Measurements from ENCODE around the gene CTNNBL1. TPM values are rescaled to one million over a fixed set of nuclear protein-coding genes. Genes with fewer than 3 reads are reported as not detected.

Gene CTNNBL1
- total RNA-seq, 1 experiment from 2014 or later, result 55.4 TPM

- Histone ChIP-seq H3K4me2 (ENCODE audit: low read length) (no peak overlapping the region), H4K20me1 (ENCODE audit: insufficient read depth) (no peaks in the 10 kb centered on the region), H3K79me2 (ENCODE audit: insufficient read depth, low read length) (no peaks in the 10 kb centered on the region), H3K4me1 (ENCODE audit: control insufficient read depth in 1 of 2, insufficient read depth in 2 of 2, low read length in 2 of 2) (no peaks in the 10 kb centered on the region), H3K9ac (ENCODE audit: low read length) (no peak overlapping the region), H3K27me3 (ENCODE audit: insufficient read depth, low read length) (peaks cover 3% of the 10 kb centered on the region; the same call in 1 of the 2 replicates), H2AFZ (ENCODE audit: low read depth, low read length, poor library complexity, severe bottlenecking) (no peak overlapping the region), H3K9me2 (ENCODE audit: insufficient read depth) (no peaks in the 10 kb centered on the region), H3K27ac (ENCODE audit: low read depth, low read length) (no peak overlapping the region), H3K9me3 (ENCODE audit: control insufficient read depth in 1 of 2, insufficient read depth in 1 of 2, low read depth in 1 of 2, low read length in 2 of 2) (no peaks in the 10 kb centered on the region), H3K4me3 (replicated peaks in 1 of 2; ENCODE audit: low read depth in 1 of 2, low read length in 2 of 2) (no peak overlapping the region), H3K36me3 (ENCODE audit: control insufficient read depth in 1 of 2, insufficient read depth in 2 of 2, low read length in 2 of 2) (no peaks in the 10 kb centered on the region)
- intact Hi-C loops (cut with micrococcal nuclease), result loop anchor here (10.0 kb wide), 1 partner anchor 240 kb away; no protein-coding TSS in a partner anchor
- DNase-seq (ENCODE audit: low read depth, low spot score), result no peak
- no peak for ATAC-seq
- ChIA-PET CTCF (no interaction called here), POLR2A (no interaction called here), RAD21 (ENCODE audit: low non-redundant PET in 1 of 2, low total read pairs in 2 of 2, uncharacterized antibody in 2 of 2, unreplicated experiment in 2 of 2) (no interaction called here)
- BruUV-seq (replicated peaks), result no TSS peak
- no peak for TF ChIP-seq EZH2 (IDR thresholded peaks at IDR 0.05)
- TF ChIP-seq FOSL1 (IDR thresholded peaks at IDR 0.05; ENCODE audit: low read depth), result no peak
- TF ChIP-seq ZFX (IDR thresholded peaks at IDR 0.05), result no peak
- no peak for TF ChIP-seq JUND (IDR thresholded peaks at IDR 0.05)
- TF ChIP-seq ATF3 (IDR thresholded peaks at IDR 0.05), result no peak
- TF ChIP-seq, protein P1, sequence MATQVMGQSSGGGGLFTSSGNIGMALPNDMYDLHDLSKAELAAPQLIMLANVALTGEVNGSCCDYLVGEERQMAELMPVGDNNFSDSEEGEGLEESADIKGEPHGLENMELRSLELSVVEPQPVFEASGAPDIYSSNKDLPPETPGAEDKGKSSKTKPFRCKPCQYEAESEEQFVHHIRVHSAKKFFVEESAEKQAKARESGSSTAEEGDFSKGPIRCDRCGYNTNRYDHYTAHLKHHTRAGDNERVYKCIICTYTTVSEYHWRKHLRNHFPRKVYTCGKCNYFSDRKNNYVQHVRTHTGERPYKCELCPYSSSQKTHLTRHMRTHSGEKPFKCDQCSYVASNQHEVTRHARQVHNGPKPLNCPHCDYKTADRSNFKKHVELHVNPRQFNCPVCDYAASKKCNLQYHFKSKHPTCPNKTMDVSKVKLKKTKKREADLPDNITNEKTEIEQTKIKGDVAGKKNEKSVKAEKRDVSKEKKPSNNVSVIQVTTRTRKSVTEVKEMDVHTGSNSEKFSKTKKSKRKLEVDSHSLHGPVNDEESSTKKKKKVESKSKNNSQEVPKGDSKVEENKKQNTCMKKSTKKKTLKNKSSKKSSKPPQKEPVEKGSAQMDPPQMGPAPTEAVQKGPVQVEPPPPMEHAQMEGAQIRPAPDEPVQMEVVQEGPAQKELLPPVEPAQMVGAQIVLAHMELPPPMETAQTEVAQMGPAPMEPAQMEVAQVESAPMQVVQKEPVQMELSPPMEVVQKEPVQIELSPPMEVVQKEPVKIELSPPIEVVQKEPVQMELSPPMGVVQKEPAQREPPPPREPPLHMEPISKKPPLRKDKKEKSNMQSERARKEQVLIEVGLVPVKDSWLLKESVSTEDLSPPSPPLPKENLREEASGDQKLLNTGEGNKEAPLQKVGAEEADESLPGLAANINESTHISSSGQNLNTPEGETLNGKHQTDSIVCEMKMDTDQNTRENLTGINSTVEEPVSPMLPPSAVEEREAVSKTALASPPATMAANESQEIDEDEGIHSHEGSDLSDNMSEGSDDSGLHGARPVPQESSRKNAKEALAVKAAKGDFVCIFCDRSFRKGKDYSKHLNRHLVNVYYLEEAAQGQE (IDR thresholded peaks at IDR 0.05; ENCODE audit: low read depth), result no peak
- no peak for TF ChIP-seq POLR2A (IDR thresholded peaks at IDR 0.05; ENCODE audit: borderline replicate concordance, extremely low read depth, insufficient read depth, insufficient read length)
- no peak for TF ChIP-seq TCF7L2 (IDR thresholded peaks at IDR 0.05; ENCODE audit: borderline replicate concordance, extremely low read depth, insufficient read depth, insufficient read length)
These were observed 200.6 kb downstream of the CTNNBL1 start for GRCh38 chr20:37894454-37894853.

All from HCT116 (cell line).